GM19099 (cell line): ENCODE results near the gene ROPN1B.
"Not testable (repeated sequence)": the region's sequence is repeated elsewhere in the genome, so short reads cannot be mapped to it uniquely, and the experiment has no call there.

Source experiments
- POLR2A ChIP-seq: IDR thresholded peaks from 3 replicates; pipeline ENCODE4 v1.6.1; 2011; ENCODE audit warnings: low read depth; ENCODE audit not compliant: insufficient read length; ENCODE audit errors: extremely low read depth

The ROPN1B gene

DNA sequence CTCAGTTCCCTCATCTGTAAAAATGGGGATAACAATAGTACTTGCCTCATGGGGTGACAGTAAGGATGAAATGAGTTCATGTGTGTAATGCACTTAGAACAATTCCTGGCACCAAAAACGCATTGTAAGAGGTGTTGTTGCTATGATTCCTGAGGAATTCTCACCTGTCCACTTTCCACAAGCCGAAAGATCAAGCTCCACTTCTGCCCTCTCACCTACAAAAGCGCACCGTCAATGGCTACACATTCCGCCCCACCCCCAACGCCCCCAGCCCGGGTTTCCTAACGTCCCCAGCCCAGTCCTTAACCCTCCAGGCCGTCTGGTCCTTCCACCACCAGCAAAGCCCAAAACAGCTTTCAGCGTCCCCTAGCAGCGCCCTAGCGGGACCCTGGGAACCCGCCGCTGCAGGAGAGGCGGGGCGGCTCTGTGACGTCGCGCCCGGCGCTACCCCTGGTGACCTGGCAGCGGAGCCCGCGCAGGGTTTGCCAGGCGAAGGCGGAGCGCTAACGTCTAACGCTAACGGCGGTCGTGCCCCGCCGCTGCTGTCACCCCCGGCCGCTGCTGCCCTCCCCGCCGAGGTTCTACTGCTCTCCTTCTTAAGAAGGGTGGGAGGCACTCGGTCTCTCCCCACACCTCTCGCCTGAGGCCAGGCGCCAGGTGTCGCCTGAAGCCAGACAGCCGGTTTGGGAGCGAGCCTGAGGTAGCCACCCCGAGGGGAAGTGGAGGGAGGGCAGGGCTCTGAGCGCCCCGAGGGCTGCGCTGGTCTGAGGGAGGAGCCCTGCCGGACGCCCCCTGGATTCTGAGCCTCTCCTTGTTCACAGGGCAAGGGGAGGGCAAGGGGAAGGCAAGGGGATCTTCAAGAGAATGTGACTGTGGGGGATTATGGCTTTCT lies at the start of gene ROPN1B:
Gene ROPN1B (plus strand): TSS at position 478 of the 892 bp plus-strand sequence. CDS start 2,877 bp downstream, outside the sequence.
- TF ChIP-seq POLR2A: not testable (repeated sequence)

DNA sequence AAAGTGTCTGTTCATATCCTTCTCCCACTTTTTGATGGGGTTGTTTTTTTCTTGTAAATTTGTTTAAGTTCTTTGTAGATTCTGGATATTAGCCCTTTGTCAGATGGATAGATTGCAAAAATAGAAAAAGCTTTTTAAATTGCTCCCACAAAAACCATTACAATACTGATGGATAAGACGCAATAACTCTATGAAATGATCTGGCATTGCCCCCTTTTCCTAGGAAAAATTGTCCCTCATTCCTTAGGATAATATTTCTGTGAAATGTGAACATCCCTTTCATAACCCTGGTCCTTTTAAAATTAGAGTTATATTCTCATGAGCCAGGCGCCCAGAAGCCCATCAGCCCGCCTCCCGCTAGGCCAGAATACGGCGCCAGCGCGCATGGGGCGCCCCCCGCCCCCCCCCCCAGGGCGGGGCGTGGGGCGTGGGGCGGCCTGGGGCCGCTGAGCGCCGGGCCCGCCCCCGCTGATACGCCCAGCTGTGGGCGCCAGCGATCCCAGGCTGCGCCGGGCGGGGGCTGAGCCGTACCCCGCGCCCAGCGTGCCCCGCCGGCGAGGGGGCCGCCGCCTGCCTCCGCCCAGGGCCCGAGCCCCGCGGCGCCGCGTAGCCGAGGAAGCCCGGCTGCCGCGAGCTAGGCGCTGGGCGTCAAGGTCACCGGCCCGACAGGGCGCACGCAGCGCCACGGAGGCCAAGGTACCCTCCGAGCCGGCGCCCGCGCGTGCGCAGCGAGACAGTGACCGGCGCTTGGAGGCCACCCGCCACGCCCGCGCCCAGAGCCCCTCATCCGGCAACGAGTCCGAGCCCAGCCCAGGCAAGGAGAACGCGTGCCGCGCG lies 11.1 kb upstream of the ROPN1B start:
- TF ChIP-seq POLR2A: no peak

DNA sequence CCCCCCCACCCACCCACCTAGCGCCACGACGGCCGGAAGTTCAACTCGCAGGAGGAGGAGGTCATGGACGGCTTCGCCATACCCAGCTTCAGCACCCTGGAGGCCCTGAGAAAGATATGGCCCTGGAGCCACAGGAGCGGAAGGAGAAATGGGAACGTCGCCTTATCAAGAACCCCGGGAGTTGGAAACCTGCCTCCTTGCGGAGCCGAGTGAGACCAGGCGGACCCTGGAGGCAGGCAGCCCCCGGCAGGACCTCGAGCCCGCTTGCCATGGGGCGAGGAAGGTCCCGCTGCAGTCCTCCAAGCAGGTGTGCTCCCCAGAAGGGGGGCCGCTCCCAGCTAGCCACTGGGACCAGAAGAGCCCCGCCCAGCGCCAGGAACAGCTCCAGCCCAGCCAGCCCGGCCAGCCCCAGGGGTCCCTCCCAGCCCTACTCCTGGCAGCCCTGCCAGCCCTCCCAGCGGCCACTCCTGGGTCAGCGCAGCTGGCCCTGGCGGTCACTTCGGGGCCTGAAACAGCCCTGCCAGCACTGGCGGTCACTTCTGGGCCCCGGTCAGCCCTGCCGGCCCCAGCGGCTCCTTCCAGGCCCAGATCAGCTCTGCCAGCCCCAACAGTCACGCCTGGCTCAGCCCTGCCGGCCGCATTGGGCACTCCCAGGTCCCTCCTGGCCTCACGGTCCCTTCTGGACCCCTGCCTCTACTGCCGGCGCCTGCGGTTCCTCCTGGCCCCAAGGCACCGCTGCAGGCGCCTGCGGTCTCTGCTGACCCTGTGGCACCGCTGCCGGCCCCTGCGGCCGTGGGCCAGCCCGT lies 10.3 kb upstream of the ROPN1B start:
- TF ChIP-seq POLR2A: no peak

DNA sequence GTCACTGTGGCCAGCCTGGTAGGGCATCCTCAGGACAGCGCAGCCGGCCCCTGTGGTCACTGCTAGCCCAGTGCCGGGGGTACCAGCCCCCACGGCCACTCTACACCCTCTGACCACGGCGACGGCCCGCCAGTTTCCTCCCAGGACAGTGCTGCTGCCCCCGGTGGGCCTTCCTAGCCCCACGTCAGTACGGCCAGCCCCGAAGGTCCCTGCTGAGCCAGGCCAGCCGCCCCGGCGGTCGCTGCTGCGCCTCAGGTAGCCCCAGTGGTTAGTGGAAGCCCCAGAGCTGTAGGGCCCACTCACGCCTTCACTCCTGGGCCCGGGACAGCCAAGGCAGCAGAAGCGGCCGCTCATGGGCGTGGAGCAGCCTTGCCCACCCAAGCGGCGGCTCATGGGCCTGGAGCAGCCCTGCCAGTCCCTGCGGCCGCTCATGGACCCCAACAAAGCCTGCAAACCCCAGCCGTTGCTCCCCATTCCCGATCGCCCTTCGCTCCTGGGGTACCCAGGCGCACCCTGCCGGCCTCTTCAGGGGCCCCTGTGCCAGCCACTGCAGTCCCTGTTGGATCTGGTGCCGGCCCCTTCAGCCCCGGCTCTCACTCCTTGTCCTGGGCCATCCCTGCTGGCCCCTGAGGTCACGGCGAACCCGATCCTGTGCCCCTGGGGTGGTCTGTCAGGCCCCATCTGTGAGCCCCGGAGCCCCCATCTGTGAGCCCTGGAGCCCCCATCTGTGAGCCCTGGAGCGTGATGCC lies 9.5 kb upstream of the ROPN1B start:
- no peak for TF ChIP-seq POLR2A

DNA sequence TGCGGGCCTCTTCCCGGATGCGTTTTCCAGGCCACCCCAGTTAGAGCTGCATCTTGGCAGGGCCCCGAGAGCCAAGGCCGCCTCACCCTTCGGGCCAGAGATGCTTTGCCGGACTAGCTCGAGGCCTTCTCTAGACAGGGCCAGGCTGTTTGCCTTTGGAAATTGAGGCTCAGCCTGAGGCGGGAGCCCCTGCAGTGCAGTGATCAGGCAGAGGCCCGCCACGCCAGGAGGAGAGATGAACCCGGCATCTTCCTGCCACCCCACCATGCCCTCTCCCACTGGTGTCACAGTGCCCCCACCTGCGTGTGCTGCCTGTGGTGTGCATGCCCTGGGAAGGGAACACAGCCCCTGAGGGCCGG lies 8.9 kb upstream of the ROPN1B start:
- TF ChIP-seq POLR2A: no peak

DNA sequence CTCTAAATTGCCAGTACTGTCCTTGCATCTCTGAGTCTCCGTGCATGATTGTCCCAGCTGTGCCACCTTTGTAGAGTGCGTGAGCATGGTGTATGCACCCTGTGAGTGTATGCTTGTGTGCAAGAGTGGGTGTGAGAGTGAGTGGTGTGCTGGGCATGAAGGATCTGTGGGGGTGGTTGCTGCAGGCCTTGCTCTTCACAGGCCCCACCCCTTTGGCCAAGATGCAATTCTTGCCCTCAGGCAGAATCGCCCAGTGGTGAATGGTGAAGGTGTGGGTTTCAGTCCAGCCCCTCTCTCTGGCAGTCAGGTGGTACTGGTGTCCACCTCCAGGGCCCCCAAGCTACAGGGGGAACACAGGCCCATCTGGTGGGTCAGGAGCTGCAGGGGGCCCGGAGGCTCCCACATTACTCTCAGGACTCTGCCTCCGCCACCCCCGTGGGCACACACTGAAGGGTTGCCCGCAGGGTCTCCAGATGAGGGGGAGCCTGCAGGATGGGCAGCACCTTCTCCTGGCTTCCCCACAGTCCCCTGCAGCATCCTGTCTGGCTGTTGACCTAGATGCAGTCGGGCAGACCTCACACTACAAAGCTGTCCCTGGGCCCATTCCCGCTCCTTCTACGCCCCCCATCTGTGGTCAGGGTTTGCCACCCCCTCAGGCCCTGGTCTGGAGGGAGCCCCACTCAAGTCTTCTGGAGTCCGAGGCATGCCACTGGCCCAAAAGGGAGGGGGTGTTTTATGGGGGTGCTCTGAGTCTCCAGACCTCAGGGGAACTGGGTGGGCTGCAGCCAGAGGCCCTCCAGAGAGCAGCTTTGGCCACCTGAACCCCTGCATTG lies 8.3 kb upstream of the ROPN1B start:
- TF ChIP-seq POLR2A: no peak

DNA sequence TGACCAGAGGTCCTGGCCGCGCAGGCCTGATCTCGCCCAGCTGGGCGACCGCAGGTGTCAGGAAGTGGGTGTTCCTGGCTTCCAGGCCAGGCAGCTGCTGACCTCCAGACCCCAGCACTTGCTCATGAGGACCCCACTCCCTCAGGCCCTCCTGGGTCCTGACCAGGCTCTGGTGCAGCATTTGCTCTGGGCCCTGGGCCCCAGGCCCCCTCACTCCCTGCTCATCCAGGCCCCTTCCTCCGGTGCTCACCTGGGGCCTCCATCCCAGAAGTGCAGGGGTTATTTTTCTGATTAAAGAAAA lies 7.7 kb upstream of the ROPN1B start:
- no peak for TF ChIP-seq POLR2A

DNA sequence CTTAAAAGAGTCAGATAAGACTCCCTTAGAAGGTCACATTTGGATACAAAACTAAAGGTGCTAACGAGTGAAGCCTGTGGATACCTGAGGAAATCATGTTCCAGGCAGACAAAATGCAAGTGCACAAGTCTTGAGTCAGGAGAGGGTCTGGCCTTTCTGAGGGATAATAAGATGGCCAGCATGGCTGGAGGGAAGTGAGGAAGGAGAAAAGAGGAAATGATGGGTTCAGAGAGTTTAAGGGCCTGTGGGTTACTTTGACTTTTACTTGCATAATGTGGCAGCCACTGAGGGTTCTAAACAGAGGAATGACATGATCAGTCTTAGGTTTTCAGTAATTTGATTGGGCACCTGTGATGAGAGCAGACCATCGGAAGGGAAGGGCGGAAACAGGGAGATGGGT lies 3.5 kb upstream of the ROPN1B start:
- no peak for TF ChIP-seq POLR2A

DNA sequence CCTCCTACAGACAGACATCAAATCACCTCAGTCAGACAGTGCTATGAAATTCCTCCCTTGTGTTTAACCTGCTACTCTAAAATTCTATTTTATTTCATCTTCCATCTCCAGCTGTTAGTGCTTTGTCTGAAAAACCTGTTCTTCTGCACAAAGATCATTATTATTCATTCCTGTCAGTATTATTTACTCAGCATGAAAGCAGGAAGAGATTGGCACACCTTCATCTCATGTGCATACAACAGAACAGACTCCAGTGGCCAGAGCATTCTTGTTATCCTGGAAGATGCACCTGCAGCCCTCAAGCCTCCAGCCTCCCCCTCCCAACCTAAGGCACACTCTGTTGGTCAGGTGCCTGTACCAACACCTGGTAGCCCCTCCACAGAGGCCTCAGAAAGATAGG lies 1.8 kb upstream of the ROPN1B start:
- TF ChIP-seq POLR2A: no peak

DNA sequence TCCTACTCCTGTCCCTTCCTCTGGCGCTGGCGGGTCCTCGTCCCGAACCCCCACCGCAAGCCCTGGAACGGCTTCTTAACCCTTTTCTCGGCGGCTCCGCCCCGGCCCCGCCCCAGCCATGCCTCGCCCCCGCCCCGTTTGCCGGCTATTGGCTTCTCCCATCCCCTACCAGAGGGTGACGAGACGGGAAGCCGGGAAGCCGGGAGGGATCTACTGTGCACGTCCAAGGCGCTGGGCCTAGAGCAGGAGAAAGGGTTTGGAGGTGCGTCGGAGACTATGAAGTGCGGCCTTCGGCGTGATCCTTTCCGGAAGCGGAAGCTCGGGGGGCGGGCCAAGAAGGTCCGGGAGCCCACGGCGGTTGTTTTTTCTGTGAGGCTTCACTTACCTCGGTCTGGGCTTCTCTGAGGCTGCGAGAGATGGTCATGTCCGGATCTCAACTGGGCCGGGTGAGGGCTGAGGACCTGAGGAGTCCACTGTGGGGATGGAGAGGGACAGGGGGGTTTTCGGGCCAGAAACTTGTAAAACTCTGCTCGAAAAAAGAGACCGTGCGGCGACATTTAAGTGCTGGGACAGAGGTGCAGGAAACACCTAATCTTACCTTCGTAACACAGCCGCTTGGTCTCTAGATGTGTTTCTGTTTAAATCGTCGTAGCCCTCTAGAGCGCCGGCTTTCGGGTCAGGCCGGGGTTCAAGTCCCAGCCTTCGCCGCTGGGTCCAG lies 21.4 kb downstream of the ROPN1B start:
- peak; percentile 55 for TF ChIP-seq POLR2A

DNA sequence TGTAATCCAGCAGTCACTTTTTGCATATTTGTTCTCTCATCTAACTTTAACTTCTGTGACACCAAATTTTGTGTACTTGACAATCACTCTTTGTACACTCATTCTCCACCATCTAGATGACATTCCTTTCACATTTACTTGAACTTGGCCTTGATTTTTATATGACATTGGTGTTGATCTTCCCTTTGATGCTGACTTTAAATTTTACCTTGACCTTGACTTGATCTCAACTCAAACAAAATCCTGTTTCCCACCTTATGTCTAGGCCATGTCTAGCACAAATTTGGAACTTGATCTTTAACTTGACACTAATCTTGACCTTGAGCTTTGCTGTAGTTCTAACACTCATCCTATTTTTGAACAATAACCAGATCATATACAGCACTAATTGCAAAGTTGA lies 33.2 kb downstream of the ROPN1B start:
- no peak for TF ChIP-seq POLR2A

DNA sequence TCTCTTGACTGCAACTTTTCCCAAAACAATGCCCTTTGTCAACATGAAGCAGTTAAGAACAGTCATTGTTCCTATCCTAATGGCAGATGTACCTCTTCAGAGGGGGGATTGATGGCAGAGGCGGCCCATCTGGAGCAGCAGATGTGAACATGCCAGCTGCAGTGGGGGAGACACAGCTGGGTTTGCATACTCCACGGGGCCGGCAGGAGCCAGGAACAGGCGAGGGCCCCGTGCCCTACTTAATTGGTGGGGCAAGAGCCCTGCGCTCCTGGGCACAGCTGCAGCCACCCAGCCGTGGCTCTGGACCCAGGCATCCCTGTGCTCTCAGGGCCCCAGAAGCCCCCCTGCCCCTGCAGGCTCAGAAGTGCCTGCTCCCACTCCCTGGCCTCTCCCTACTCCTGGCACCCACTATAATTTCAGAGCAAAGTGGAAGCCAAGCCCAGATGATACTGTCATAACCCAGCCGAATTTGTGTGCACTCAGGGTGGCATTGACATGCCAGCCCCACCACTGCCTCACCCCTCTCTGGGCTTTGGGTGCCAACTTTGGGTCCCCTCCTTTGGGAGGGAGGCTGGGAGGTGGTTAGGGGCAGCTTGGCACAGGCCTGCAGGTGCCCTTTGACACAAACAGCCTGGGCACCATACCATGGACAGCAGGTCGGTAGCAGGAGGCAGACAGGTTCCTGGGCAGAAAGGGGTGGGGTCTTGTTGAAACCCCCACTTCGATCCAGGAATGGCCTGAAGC lies 34.6 kb downstream of the ROPN1B start:
- no peak for TF ChIP-seq POLR2A
